Measurements from ENCODE around the gene NXNL2. TPM values are rescaled to one million over a fixed set of nuclear protein-coding genes. Genes with fewer than 3 reads are reported as not detected.
A peak's percentile ranks its signal among the peaks of the same experiment; 100 is the strongest.

Gene NXNL2
- total RNA-seq, 1 experiment from 2014 or later: 1.4 TPM

GRCh38 chr9:88536951-88537760 is 2.2 kb downstream of the NXNL2 start:
- Histone ChIP-seq H3K4me3 (ENCODE audit: low read depth in 2 of 2, low read length in 2 of 2) (peak overlapping the region in 1 of 2 experiments; percentile 66; a peak in 1 of 4 replicates), H3K36me3 (ENCODE audit: control insufficient read depth, insufficient read depth, low read length) (no peaks in the 10 kb centered on the region), H3K27me3 (ENCODE audit: control insufficient read depth, insufficient read depth, low read length) (no peaks in the 10 kb centered on the region), H3K4me1 (ENCODE audit: control insufficient read depth, insufficient read depth, low read length) (peaks cover 11% of the 10 kb centered on the region), H3K9me3 (ENCODE audit: control insufficient read depth, insufficient read depth, low read depth, low read length) (no peaks in the 10 kb centered on the region), H3K27ac (ENCODE audit: low read length) (peak overlapping the region; percentile 59; the same call in 1 of the 2 replicates)
- POLR2A ChIA-PET: no interaction called here
- TF ChIP-seq POLR2AphosphoS5 (IDR thresholded peaks at IDR 0.05; ENCODE audit: low read depth, low read length): no peak
- TF ChIP-seq CTCF (IDR thresholded peaks at IDR 0.05): no peak
- no peak for TF ChIP-seq SIN3A (IDR thresholded peaks at IDR 0.05; ENCODE audit: borderline replicate concordance, insufficient read depth, low read depth, low read length)
- TF ChIP-seq TCF7L2 (IDR thresholded peaks at IDR 0.05; ENCODE audit: low read depth, low read length): no peak
- TF ChIP-seq REST (IDR thresholded peaks at IDR 0.05; ENCODE audit: insufficient read depth in 1 of 2, low read depth in 2 of 2, low read length in 1 of 2): no peak
- TSS peak; percentile 64 for BruUV-seq (replicated peaks)
- DNase-seq (ENCODE audit: low read depth, low spot score): no peak
- CTCF ChIA-PET: no interaction called here
- no peak for ATAC-seq
- in situ Hi-C loops (cut with HindIII; ENCODE audit: low pct_unique_long_range_greater_than_20kb, low sequenced_read_pairs): no loop called here
- intact Hi-C loops (cut with micrococcal nuclease; ENCODE audit: unreplicated experiment): no loop called here

GRCh38 chr9:88537761-88538091 is 2.7 kb downstream of the NXNL2 start:
- peaks cover 11% of the 10 kb centered on the region for H3K4me1 ChIP-seq (ENCODE audit: control insufficient read depth, insufficient read depth, low read length)
- ATAC-seq (no peak), DNase-seq (ENCODE audit: low read depth, low spot score) (no peak)
- H3K9me3 ChIP-seq (ENCODE audit: control insufficient read depth, insufficient read depth, low read depth, low read length): no peaks in the 10 kb centered on the region
- no peak overlapping the region for H3K4me3 ChIP-seq (ENCODE audit: low read depth in 2 of 2, low read length in 2 of 2)
- TF ChIP-seq CTCF (IDR thresholded peaks at IDR 0.05) (no peak), TCF7L2 (IDR thresholded peaks at IDR 0.05; ENCODE audit: low read depth, low read length) (no peak), SIN3A (IDR thresholded peaks at IDR 0.05; ENCODE audit: borderline replicate concordance, insufficient read depth, low read depth, low read length) (no peak), POLR2AphosphoS5 (IDR thresholded peaks at IDR 0.05; ENCODE audit: low read depth, low read length) (no peak), REST (IDR thresholded peaks at IDR 0.05; ENCODE audit: insufficient read depth in 1 of 2, low read depth in 2 of 2, low read length in 1 of 2) (no peak)
- POLR2A ChIA-PET: no interaction called here
- in situ Hi-C loops (cut with HindIII; ENCODE audit: low pct_unique_long_range_greater_than_20kb, low sequenced_read_pairs): no loop called here
- no peaks in the 10 kb centered on the region for H3K36me3 ChIP-seq (ENCODE audit: control insufficient read depth, insufficient read depth, low read length)
- no TSS peak for BruUV-seq (replicated peaks)
- H3K27me3 ChIP-seq (ENCODE audit: control insufficient read depth, insufficient read depth, low read length): no peaks in the 10 kb centered on the region
- CTCF ChIA-PET: no interaction called here
- H3K27ac ChIP-seq (ENCODE audit: low read length): no peak overlapping the region
- intact Hi-C loops (cut with micrococcal nuclease; ENCODE audit: unreplicated experiment): no loop called here
